Endodermal cell (in vitro differentiated cells): Measurements from ENCODE around the gene PLEKHB2. TPM values are rescaled to one million over a fixed set of nuclear protein-coding genes. Genes with fewer than 3 reads are reported as not detected.

Experiments
- DNase-seq: peaks from one replicate; pipeline ENCODE4 v3.0.0-alpha.2; 2017
- H3K27ac ChIP-seq: 2 replicates; pipeline ENCODE4 v1.5.1; 2013; ENCODE audit warnings: mild to moderate bottlenecking, low read depth, low read length, moderate library complexity
- H3K27me3 ChIP-seq: 2 replicates; pipeline ENCODE4 v1.6.1; 2013; ENCODE audit warnings: mild to moderate bottlenecking, low read length, moderate library complexity; ENCODE audit not compliant: insufficient read depth, control insufficient read depth, poor library complexity, severe bottlenecking
- H3K36me3 ChIP-seq: 2 replicates; pipeline ENCODE4 v1.7.0; 2013; ENCODE audit warnings: mild to moderate bottlenecking, low read length, moderate library complexity; ENCODE audit not compliant: control insufficient read depth, insufficient read depth
- H3K4me1 ChIP-seq: one replicate; pipeline ENCODE4 v1.7.0; 2013; ENCODE audit warnings: low read length; ENCODE audit not compliant: control insufficient read depth, insufficient read depth
- H3K4me3 ChIP-seq: 2 replicates; pipeline ENCODE4 v1.5.1; 2013; ENCODE audit warnings: mild to moderate bottlenecking, low read length, moderate library complexity
- H3K9ac ChIP-seq: 2 replicates; pipeline ENCODE4 v1.6.1; 2013; ENCODE audit warnings: mild to moderate bottlenecking, low read length, moderate library complexity; ENCODE audit not compliant: poor library complexity, severe bottlenecking; ENCODE audit errors: extremely low read depth
- H3K9me3 ChIP-seq: 2 replicates; pipeline ENCODE4 v1.6.1; 2013; ENCODE audit warnings: mild to moderate bottlenecking, low read length, moderate library complexity; ENCODE audit not compliant: control insufficient read depth
- H3K27ac Mint-ChIP-seq: 2 replicates; pipeline ENCODE4 v1.8.0; 2020; ENCODE audit warnings: mixed read lengths
- H3K27me3 Mint-ChIP-seq: 2 replicates; pipeline ENCODE4 v1.8.0; 2021; ENCODE audit warnings: mild to moderate bottlenecking, mixed read lengths; ENCODE audit not compliant: insufficient read depth
- H3K36me3 Mint-ChIP-seq: 2 replicates; pipeline ENCODE4 v1.8.0; 2020; ENCODE audit warnings: low read depth, mixed read lengths
- H3K4me1 Mint-ChIP-seq: 2 replicates; pipeline ENCODE4 v1.8.0; 2020; ENCODE audit warnings: mixed read lengths
- H3K4me3 Mint-ChIP-seq: 2 replicates; pipeline ENCODE4 v1.8.0; 2020; ENCODE audit warnings: mild to moderate bottlenecking, moderate library complexity, mixed read lengths
- H3K9me3 Mint-ChIP-seq: 2 replicates; pipeline ENCODE4 v1.8.0; 2020; ENCODE audit warnings: mild to moderate bottlenecking, mixed read lengths
- WGBS, 2 experiments: methylation state at CpG; one replicate each; pipeline versions ENCODE4 v1.1.5 to v1.1.7; 2013; ENCODE audit warnings: missing lambda C conversion rate in 2 of 2, mixed read lengths in 1 of 2; ENCODE audit not compliant: insufficient coverage in 1 of 2, insufficient read length in 1 of 2; 5-methylcytosine and 5-hydroxymethylcytosine counted together
- total RNA-seq, 2 donors: library from RNA; stranded (reverse); fragmentation: NEBNext Ultra II Directional in 1 of 2; extraction: Animal tissue kit (Norgen Biotek cat#: 25700) in 1 of 2; gene quantifications; 2 replicates in 1 of 2; 3 replicates in 1 of 2; pipeline ENCODE4 v1.2.1, GENCODE V29; 2021
- TF ChIP-seq, protein P1 (sequence below): fragments of 200-600 bp; sonication (generic); conservative IDR thresholded peaks from 2 replicates; pipeline ENCODE4 v1.5.0; 2021; ENCODE audit warnings: antibody characterized with exemption, mild to moderate bottlenecking

PLEKHB2 gene
- total RNA-seq, 2 donors from 2014 or later: 66.7 to 68.6 TPM

DNA sequence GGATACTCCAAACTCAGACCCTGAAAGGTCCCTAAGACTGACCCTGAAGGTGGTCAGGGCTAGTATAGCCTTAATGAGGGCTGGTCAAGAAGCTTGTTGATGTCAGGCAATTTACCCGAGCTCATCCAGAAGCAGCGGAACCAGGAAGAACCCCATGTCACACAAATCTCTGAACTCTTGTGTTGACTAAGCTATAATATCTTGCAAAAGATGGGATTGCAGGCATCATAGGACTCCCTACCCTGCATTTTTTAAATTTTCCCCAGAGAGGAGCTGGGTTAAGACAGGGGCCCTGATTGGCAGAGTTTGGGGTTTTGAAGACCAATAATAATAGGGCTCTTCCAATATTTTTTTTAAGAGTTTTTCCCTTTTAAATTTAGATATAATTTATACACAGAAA is 2.0 kb upstream of the PLEKHB2 start:
- WGBS, 2 experiments: 91 to 100% methylated on average over 2 of the region's 2 CpGs
- no peaks in the 10 kb centered on the region for H3K27me3 ChIP-seq
- peaks cover 24% of the 10 kb centered on the region for H3K4me1 Mint-ChIP-seq
- no peaks in the 10 kb centered on the region for H3K4me1 ChIP-seq
- no peak overlapping the region for H3K9ac ChIP-seq
- H3K36me3 ChIP-seq: peaks cover 8% of the 10 kb centered on the region
- no peak overlapping the region for H3K4me3 ChIP-seq
- H3K36me3 Mint-ChIP-seq: no peaks in the 10 kb centered on the region
- no peak overlapping the region for H3K27ac Mint-ChIP-seq
- no peak for DNase-seq
- H3K9me3 ChIP-seq: no peaks in the 10 kb centered on the region
- no peak overlapping the region for H3K27ac ChIP-seq
- H3K27me3 Mint-ChIP-seq: no peaks in the 10 kb centered on the region
- H3K9me3 Mint-ChIP-seq: no peaks in the 10 kb centered on the region
- TF ChIP-seq, protein P1, sequence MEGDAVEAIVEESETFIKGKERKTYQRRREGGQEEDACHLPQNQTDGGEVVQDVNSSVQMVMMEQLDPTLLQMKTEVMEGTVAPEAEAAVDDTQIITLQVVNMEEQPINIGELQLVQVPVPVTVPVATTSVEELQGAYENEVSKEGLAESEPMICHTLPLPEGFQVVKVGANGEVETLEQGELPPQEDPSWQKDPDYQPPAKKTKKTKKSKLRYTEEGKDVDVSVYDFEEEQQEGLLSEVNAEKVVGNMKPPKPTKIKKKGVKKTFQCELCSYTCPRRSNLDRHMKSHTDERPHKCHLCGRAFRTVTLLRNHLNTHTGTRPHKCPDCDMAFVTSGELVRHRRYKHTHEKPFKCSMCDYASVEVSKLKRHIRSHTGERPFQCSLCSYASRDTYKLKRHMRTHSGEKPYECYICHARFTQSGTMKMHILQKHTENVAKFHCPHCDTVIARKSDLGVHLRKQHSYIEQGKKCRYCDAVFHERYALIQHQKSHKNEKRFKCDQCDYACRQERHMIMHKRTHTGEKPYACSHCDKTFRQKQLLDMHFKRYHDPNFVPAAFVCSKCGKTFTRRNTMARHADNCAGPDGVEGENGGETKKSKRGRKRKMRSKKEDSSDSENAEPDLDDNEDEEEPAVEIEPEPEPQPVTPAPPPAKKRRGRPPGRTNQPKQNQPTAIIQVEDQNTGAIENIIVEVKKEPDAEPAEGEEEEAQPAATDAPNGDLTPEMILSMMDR: no peak
- no peak overlapping the region for H3K4me3 Mint-ChIP-seq

DNA sequence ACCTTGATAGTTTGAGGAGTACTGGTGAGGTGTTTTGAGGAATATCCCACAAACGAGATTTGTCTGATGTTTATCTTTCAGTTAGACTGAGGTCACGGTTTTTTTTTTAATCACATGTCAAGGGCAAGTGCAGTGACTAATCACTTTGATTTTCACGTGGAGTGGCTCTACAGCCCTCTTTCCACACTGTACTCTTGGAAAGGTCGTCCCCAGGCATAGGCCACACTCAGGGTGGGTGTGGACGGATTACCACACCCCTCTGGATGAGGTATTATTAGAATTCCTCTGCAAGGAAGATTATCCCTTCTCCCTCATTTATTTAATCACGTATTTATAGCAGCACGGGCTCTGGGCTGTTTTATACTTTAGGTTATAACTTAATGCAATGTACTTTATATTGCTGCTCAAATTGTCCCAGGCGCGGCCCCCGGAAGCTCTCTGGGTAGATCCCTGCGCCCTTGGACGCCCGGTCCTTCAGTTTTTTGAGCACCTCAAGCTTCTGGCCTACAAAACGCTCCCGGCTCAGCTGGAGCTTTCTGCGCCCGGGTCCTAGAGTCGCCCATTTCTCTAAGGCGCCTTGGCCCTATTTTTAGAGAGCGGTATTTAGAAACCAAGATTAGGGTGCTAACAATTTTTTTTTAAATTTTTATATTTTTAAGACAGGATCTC is 515 bp upstream of the PLEKHB2 start:
- Mint-ChIP-seq H3K36me3 (peaks cover 8% of the 10 kb centered on the region), H3K9me3 (no peaks in the 10 kb centered on the region), H3K4me3 (peak overlapping the region; percentile 83), H3K27me3 (no peaks in the 10 kb centered on the region), H3K27ac (peak overlapping the region; percentile 92), H3K4me1 (peaks cover 24% of the 10 kb centered on the region)
- TF ChIP-seq, protein P1: no peak
- H3K4me3 ChIP-seq: peak overlapping the region; percentile 98
- WGBS, 2 experiments: 11 to 14% methylated on average over 7 to 17 of the region's 20 CpGs
- peak overlapping the region; percentile 85 for H3K9ac ChIP-seq
- DNase-seq: no peak
- no peaks in the 10 kb centered on the region for H3K27me3 ChIP-seq
- peaks cover 17% of the 10 kb centered on the region for H3K36me3 ChIP-seq
- H3K9me3 ChIP-seq: peaks cover 4% of the 10 kb centered on the region
- peak overlapping the region; percentile 66 for H3K27ac ChIP-seq
- no peaks in the 10 kb centered on the region for H3K4me1 ChIP-seq

DNA sequence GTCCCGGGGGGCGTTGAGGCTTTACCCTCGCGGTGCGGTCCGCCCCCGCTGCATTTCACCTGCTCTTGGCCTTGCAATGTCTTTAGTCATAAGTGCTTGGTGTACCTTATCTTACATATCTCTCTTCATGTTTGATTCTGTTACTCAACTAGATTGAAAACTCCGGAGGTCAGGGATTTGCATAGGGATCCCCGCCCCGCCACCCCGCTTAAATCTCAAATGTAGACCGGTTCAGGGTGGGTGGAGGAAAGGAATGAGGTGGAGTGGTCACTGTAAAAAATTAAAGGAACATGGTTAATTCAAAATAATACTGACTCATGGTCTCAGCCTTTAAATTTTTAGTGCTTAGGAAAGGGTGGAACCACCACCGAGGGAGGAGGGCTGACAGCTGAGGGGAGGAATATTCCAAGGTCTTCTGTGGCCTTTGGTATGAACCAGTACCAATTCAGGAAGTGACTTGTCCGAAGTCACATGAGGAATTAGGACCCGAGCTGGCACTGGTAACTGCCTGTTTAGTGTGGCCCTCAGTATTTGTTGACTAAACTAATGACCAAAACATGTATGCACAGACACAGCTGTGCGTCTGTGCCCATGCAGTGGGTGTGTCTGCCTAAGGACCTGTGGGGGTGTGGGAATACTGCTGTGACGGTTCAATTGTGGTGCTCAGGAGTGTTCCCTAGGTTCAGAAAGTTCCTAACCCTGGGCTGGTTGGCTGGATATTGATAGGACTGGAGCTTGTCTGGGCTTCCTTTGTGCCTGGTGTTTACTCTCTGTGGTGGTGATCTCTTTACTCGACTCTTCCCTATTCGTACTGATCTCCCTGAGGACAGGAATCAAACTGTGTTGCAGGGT is 1.0 kb downstream of the PLEKHB2 start:
- peaks cover 4% of the 10 kb centered on the region for H3K9me3 ChIP-seq
- no peaks in the 10 kb centered on the region for H3K4me1 ChIP-seq
- no peak overlapping the region for H3K27ac ChIP-seq
- Mint-ChIP-seq H3K4me3 (peak overlapping the region; percentile 83), H3K36me3 (peaks cover 18% of the 10 kb centered on the region), H3K4me1 (peaks cover 24% of the 10 kb centered on the region), H3K9me3 (no peaks in the 10 kb centered on the region), H3K27ac (peak overlapping the region; percentile 92), H3K27me3 (no peaks in the 10 kb centered on the region)
- 4 to 10% methylated on average over 4 to 19 of the region's 19 CpGs for WGBS, 2 experiments
- H3K27me3 ChIP-seq: no peaks in the 10 kb centered on the region
- H3K9ac ChIP-seq: peak overlapping the region; percentile 85
- TF ChIP-seq, protein P1: no peak
- DNase-seq: peak; percentile 72
- H3K4me3 ChIP-seq: peak overlapping the region; percentile 98
- peaks cover 24% of the 10 kb centered on the region for H3K36me3 ChIP-seq
